Measurements from ENCODE around the gene DOCK10.

DNA sequence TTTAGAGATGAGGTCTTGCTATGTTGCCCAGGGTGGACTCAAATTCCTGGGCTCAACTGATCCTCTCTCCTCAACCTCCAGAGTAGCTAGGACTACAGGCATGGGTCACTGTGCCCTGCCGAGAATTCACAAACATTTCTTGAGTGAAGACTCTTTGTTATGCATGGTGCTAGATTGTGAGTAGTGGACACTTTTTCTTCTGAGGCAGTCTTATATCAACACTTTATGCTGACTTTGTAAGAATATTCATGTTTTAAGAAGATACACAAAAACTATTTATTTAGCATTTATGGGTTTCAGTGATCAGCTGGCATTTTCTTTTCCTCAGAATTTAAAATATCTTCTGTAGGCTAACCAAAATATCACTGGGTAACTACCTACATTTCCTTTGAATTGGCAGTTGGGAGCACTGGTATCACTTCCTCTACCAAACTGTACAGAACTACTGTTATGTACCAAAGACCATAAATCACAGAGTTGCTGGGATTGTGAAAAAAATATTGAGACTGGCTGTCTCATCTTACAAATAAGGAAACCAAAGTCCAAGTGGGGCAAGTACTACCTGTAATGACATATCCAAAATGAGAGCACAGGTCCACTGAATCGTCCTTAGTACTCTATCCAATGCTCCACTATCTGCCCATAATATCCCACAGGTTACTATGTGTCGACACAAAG lies 34.0 kb downstream of the DOCK10 start:
- TF ChIP-seq EGR1 (IDR thresholded peaks at IDR 0.05; ENCODE audit: borderline replicate concordance in 1 of 2, low read depth in 2 of 2, low read length in 2 of 2) (no peak), ZNF622 (IDR thresholded peaks at IDR 0.05) (no peak), SIN3A (IDR thresholded peaks at IDR 0.05; ENCODE audit: low read depth, low read length) (no peak), SP1 (IDR thresholded peaks at IDR 0.05; ENCODE audit: low read depth, low read length) (no peak), GABPA (IDR thresholded peaks at IDR 0.05; ENCODE audit: low read depth) (no peak), POLR2AphosphoS5 (IDR thresholded peaks at IDR 0.05; ENCODE audit: low read length) (no peak), FOS (IDR thresholded peaks at IDR 0.05; ENCODE audit: borderline replicate concordance, extremely low read depth, insufficient read length) (no peak), CEBPB (IDR thresholded peaks at IDR 0.05; ENCODE audit: borderline replicate concordance in 1 of 2, low read depth in 2 of 2, low read length in 2 of 2) (no peak)
- TF ChIP-seq, protein P1, sequence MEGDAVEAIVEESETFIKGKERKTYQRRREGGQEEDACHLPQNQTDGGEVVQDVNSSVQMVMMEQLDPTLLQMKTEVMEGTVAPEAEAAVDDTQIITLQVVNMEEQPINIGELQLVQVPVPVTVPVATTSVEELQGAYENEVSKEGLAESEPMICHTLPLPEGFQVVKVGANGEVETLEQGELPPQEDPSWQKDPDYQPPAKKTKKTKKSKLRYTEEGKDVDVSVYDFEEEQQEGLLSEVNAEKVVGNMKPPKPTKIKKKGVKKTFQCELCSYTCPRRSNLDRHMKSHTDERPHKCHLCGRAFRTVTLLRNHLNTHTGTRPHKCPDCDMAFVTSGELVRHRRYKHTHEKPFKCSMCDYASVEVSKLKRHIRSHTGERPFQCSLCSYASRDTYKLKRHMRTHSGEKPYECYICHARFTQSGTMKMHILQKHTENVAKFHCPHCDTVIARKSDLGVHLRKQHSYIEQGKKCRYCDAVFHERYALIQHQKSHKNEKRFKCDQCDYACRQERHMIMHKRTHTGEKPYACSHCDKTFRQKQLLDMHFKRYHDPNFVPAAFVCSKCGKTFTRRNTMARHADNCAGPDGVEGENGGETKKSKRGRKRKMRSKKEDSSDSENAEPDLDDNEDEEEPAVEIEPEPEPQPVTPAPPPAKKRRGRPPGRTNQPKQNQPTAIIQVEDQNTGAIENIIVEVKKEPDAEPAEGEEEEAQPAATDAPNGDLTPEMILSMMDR (IDR thresholded peaks at IDR 0.05 in 2 of 3, conservative IDR thresholded peaks at IDR 0.05 in 1 of 3; ENCODE audit: control insufficient read depth in 2 of 3, extremely low read depth in 1 of 3, insufficient read depth in 1 of 3, low read depth in 3 of 3, low read length in 3 of 3): no peak
- TF ChIP-seq, protein P2, sequence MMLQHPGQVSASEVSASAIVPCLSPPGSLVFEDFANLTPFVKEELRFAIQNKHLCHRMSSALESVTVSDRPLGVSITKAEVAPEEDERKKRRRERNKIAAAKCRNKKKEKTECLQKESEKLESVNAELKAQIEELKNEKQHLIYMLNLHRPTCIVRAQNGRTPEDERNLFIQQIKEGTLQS (IDR thresholded peaks at IDR 0.05; ENCODE audit: borderline replicate concordance, extremely low read depth, low read depth, low read length): no peak
